ENCODE results near the gene RBM5.

Gene RBM5

DNA sequence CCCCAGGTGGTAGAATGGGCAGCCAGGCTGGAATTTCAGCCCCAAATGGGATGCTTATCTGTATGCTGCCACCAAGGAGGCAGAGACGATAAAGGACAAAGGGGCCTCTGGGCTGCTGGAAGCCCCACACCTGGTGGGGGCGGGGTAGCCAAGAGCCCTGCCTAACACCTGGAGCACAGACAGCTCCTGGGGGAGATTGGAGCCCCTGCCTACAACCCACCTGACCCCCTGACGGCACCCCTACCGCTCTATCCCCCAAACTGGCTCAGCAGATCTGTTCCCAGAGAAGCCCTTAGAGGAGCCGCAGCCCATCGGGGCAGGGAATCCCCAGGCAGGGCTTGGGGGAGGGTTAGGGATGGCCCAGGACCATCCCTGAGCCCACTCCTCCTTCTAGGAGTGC lies 50.6 kb downstream of the RBM5 start:
- DNase-seq: no peak

DNA sequence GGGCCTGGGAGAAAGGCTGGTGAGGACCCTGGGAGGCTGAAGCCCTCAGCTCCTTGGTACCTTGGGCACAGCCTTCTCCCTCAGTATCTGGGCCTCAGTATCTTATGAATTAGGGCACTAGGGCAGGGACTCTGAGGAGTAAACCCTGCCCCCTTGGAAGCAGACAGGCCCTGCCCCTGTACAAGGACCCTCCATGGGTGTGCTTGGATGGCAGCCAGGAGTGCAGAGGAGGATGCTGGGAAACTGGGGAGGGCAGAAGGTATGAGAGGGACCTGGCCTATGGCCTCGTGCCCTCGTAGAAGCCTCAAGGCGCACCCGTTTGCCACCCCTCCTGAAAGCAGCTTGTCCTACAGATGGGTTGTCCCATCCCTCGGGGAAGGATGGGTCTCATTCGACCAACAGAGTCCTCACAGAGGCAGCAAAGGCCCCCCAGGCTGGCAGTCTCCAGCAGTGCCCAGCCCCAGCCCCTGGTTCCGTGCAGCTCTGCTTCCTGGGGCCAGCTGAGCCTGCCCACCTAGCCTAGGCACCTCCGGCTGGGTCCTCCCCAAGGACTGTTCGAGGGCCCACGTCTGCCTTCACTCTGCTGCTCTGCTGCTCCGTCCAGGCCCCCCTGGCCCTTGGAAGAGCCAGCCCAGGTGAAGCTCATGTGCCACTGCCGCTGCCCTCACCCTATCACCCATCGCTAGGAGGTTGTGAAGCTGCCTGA lies 51.2 kb downstream of the RBM5 start:
- DNase-seq: peak; percentile 54

DNA sequence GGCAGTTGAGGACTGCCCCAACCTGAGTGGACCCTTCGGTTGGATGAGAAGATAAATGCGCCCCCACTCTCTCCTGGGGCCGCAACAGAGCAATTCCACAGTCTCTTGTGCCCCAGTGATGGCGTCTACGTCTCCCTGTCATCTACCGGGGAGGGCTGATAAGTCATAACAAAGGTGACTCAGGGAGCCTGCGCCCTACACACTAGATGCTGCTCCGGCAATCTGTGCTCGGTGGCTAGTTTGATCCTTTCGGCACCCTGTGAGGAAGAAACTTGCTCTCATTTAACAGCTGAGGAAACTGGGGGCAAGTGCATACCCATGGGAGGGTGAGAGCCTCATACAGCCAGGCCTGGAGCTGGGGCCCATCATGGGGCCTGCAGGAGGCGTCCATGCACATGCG lies 52.3 kb downstream of the RBM5 start:
- no peak for DNase-seq

DNA sequence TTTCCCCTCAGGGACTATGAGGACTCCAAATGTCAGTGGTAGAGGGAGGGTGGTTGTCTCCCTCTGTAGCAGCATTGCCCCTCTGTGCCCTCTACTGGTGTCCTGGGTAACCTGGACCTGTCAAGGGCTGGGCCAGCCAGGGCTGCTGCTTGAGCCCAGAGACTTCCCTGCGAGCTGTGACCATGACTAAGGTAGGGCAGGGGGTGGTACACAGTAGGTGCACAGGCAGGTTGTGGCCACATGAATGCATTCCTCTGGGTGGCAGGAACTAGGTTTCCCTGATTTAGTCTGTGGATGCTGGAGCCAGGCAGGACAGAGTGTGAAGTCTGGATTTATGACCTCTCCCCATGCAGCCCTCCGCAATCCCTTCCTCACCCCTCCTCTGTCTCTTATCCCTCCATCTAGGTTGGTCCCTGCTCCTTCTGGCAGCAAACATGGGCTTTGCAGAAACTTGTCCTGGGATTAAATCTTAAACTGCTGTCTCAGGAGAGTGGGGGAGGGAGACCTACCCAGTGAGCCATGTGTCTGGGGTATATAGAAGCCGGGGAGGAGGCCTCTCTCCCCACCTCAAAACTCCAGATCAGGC lies 57.7 kb downstream of the RBM5 start:
- DNase-seq: no peak

DNA sequence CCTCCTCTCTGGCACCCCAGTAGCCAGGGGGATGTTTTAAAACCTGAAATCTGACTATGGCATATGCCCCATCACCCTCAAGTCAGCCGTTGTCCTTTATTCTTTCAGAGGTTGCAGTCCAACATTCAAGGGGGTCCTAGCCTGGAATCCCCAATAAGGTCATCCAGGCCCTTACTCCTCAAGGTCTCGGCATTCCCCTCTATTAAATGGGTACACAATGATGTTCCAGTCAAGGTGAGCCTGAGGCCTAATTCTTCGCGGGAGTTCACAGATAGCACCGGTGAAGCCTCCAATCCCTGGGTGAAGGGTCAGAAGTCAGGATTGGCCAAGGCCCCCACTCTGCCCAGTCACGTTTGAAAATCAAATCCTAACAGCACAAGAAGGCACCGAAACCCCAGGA lies 58.3 kb downstream of the RBM5 start:
- no peak for DNase-seq

DNA sequence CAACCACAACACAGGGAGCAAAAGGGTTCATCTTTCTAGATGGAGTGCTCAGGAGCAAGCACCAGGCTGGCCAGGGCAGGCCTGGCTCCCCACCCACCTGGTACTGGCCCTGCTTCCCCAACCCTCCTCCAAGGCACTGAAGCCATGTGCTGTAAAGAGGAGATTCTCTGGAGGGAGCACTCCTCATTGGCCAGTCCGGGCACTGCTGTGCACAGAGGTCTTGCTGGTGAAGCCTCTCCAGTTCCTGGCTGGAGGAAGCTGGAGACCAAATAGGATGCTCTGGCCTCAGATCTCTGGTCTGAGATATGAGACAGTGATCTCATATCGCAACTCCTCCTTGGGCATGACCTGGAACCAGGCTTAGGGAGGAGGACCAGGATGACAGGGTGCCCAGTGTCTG lies 58.7 kb downstream of the RBM5 start:
- DNase-seq: no peak

DNA sequence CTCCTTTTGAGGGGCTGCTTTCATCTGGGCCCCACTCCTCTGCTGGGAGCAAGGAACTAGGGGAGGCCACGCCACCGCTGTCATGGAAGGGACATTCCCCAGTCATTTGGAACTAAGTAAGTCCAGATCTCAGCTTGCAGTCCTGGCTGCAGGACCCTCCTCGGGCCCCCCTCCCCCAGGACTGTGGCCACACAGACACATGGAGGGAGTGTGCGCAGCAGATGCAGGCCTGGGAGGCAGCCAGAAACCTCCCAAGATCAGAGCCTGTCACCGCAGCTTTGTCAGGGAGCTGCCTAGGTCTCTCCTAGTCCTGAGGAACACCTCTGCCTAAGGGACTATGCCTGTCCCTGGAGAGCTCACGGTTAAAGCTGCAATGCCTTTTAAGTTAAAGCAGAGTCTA lies 59.1 kb downstream of the RBM5 start:
- DNase-seq: no peak

DNA sequence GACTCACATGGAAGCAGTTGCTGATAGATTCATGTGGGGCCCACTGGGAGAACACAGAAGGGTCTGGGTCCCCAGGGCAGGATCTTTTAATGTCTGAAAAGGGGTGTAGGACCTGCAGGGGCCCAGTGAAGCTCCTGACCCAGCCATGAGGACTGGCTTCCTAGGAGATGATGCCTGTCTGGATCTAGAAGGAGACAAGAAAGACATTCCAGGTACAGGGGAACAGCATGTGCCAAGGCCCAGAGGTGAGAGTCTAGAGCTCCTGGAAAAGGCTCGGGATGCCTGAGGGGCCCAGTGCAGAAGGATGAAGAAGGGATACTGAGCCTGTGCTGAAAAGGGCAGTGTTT lies 61.7 kb downstream of the RBM5 start:
- DNase-seq: no peak

DNA sequence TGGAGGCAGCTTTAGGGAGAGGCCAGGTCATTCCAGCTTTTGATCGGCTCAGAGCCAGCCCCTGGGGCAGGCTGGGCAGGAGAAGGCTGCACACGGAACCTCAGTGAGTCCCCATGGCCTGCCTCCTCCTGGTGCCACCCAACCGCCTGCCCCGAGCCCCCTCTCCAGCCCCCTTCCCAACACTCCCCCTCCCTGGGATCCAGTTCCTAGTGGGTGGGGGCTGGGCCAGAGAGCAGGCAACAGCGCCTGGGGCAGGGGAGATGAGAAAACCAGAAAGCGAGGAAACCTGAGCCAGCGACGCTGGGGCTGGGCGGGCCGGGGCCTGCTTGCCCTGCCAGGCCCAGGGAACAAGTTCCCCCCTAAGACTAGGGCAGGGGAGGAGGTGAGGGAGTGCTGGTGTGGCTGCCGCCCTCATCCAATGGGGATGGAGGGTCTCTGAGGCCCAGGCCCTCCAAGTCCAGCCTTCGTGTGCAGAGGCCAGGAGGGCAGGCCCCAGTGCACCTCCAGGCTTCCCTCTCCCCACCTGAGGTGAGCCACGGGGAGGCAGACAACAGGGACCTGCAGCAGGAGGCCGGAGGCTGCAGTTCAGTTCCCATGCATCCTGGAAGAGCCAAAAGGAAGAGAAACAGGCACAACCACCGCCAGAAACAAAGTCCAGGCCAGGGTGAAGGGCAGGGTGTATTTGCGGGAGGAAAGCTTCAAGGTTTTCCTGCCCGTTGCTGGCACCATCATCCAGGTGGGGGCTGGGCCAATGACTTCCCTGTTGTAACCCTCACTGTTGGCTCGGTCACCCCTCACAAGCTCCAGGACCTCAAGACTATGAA lies 62.4 kb downstream of the RBM5 start:
- no peak for DNase-seq

DNA sequence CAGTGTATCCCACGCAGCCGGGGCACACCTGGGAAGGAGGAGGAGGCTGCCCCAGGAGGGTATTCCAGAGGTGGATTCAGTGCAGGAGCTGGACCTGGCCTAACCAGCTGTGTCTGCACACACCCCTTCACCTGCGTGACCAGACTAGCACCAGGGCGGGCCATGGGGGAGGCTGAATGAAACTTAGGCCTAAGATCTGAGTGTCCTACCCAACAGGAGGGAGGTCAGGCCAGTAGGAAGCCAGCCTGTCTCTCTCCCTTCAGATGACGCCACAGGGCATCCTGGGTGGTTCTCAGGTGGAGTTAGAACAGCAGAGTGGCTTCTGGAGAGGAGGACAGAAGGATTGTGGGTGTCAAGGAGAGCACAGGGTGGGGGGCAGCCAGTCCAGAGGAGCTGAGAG lies 63.0 kb downstream of the RBM5 start:
- DNase-seq: no peak

DNA sequence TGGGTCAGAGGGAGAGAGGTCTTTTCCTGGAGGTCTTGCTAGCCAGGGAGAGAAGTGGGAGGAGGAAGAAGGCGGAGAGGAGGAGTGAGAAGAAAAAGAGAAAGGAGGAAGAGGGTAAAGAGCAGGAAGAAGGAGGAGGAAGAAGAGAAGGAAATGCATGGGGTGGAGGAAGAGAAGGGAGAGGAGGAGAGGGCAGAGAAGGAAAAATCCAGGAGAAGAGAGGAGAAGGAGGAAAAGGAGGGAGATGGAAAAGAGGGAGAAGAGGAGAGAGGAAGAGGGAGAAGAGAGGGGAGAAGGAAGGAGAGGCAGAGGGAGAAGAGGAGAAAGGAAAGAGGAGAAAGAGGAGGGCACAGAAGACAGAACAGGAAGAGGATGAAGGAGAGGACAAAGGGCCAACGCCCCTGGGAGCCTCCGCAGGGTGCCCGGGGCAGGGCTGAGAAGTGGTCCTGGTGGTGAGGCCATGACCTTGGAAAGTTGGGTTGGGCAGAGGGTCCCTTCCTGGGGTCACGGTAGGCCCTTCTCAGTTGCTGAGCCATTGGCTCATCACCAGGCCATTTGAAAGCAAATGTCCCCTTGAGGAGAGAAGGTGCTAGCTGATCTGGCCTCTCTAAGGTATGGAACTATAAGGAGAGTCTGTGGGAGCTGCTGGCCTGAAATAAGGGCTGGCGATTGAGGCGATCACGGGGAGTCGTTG lies 65.2 kb downstream of the RBM5 start:
- no peak for DNase-seq

DNA sequence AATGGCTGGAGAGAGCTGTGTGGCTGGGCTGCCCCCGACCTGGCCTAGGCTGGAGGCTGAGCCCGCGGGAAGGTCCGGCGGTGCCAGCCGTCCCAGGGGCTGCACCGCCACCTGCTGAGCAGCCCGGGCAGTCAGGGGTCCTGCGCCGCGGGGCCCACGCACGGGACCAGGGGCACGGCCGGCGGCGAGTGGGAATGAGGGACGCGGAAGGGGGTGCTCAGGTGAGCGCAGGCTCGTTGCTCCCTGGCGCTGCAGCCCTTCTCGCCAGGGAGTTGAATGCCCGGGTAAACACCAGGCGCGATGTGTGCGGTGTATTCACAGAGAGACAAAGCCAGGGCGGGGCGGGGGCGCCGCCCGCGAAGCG lies 65.7 kb downstream of the RBM5 start:
- DNase-seq: no peak

DNA sequence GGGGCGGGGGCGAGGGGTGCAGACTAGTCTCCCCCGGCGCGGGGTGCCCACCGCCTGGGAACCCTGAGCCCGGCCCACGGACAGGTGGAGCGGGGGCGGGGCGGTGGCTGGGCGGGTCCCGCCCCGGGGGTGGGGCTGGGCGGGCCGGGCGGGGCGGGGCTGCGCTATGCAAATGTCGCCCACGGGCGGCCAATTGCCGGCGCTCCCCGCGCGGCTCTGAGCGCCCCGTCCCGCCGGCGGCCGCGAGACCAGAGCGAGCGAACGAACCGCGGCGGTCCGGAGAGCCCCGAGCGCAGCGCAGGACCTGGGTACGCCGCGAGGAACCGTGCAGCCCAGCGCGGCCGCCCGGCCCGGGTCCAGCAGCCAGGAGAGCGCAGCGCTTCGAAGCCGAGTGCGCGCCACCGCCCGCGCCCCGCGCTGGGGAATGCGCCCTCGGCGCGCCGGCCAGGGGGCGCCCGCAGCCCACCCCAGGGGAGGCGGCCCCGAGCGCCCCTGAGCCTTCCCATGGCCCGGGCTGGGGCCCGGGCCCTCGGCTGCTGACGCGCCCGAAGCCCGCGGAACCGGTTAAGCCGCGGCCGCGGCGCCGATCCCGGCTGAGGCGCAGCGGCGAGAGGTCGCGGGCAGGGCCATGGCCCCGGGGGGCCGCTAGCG lies 66.2 kb downstream of the RBM5 start, which contains the start of gene SEMA3F:
Gene SEMA3F (plus strand): TSS at position 485 of the 651 bp plus-strand sequence. CDS start 4,299 bp downstream, outside the sequence.
- no peak for DNase-seq

DNA sequence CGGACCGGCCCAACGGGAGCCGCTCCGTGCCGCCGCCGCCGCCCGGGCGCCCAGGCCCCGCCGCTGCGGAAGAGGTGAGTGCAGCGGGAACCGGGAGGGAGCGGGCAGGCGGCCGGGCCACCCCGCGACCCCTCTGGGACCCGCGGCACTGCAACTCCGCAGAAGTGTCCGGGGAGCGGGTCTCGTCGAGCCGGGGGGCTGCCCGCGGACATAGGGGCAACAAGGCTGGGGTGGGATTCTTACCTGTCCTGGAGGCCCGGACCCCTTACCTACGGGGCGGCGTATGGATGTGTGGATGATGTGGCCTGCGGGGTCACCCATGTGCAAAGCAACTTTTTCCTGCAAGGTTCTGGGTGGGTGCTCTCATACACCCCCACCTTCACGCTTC lies 66.8 kb downstream of the RBM5 start:
- no peak for DNase-seq

DNA sequence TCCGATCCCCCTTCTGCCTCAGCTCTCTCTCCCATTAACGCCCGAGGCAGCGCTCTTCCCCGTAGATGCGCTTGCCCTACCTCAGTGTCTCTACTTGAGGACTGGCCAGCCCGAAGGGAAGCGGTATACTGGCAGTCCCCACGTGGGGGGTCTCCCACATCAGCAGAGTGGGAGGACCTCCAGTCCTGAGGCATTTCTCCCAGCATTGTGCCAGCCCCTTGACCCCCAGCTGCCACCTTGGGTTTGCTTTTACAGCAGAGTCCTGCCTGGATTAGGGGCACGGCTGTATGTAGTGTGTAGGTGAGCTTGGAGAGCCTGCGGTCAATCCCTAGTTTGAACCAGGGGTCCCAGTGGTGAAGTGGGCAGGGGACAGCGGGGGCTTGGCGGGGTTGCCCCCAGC lies 67.2 kb downstream of the RBM5 start:
- DNase-seq: no peak

DNA sequence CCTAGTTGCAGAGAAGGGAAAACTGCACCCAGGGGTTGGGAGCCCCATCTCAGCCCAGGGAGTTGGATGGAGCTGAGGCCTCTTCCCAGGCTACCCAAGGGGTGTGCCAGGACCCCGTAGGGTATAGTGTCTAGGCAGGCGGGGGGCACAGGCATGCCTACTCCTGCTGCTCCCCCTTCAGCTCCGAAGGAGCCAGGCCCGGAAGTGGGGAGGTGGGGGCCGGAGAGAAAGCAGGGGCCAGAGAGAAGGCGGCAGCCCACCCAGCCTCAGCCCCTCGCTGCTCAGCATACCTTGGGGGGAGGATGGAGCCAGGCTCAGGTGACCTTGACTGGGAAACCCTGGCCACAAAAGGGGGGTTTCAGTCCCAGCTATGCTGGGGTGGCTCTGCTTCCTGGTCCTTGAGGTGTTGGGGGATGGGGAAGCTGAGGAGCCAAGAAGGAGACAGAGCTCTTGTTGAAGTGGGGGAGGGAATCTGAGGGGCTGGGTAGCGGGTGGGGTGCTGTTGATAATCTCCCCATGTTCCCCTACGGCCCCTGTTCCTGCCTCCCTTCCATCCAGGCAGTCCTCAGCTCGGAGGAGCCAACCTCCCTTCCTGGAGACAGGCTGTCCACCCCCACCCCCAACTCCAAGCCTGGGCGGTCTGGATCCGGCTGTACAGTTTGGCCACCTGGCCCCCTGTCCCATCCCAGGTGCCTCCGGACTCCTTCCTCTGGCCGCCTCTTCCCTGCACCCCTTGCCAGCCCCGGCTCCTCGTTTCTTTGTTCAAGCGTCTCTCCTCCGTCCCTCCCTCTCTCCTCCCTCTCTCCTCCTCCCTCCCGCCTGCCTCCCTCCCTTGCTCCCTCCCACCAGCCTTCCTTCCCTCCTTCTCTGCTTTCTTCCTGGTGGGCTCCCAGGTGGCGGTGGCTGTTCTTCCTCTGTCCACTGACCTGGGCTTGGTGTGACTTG lies 68.1 kb downstream of the RBM5 start:
- DNase-seq: no peak

DNA sequence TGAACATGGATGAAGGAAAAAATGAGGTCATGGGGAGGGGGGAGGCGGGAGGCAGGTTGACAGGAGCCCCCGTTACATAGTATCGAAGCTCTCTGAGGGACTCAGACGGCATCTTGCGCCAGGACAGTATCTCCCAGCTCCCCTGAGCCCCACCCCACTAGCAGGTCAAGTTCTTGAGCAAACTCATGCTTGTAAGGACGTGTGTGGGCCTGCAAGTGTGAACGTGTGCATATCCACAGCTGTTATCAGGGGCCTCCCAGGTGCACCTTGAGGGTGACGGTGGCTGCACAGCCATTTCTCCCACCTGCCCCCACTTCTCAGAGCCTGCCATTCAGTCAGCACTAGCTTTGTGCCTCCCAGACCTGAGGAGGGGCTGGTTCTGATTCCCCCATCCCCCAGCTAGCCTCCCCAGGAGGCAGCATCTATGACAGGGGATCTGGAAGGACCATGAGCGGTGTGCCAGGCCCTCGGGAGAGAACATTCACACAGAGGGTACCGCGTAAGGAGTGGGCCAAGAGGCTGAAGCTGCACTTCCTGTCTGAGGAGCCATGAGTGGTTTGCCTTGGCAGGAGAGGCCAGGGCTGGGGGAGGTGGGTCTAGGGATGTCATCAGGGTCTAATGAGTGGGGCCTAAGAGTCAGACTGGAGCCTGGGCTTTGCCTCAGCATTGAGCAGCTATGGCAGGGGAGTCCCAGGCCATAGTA lies 69.3 kb downstream of the RBM5 start:
- peak; percentile 75 for DNase-seq

DNA sequence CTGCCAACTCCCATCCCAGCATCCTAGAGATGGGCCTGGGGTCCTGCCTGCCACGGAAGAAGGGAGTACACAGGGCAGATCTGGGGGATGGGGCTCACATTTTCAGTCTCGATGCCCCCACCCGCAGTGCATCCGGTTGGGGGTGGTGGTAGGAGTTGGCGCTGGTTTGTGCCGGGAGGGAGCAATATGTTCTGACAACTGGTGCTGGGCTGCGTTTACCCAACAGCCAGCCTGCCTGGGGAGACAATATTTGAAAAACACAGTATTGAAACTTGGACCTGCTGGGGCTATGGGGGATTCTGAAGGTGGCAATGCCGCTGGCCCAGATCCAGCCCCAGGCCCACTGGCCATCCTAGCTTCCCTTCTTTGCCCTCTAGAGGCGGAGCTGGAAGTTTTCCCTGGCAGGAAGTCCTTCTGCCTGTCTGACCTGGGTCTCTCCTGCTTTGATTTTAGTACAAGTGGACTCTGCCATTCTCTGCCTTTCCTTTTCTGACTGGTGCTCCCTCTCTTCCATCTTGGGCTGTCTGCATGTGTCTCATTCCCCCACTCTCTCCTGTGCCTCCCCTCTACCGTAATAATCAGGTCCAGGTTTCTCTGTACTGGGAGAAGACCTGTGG lies 69.9 kb downstream of the RBM5 start:
- no peak for DNase-seq

DNA sequence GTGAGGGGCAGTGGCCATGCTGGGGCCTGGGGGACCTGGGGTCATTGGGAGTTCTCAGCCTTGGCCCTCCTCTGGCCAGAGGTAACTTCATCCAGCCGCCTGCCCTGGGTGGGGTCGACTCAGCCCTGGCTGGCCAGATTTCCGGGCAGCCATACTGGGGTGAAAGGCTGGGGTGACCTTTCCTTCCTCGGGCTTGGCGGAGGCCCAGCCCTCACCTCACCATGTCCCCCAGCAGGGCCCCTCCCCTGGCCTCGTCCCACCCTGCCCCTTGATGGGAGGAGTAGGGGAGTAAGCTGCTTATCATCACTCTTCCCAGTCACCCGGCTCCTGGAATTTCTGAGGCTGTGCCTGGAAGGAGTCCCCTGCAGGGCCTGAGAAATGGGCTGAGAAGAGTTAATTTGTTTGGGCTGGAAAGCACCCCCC lies 71.9 kb downstream of the RBM5 start:
- no peak for DNase-seq

DNA sequence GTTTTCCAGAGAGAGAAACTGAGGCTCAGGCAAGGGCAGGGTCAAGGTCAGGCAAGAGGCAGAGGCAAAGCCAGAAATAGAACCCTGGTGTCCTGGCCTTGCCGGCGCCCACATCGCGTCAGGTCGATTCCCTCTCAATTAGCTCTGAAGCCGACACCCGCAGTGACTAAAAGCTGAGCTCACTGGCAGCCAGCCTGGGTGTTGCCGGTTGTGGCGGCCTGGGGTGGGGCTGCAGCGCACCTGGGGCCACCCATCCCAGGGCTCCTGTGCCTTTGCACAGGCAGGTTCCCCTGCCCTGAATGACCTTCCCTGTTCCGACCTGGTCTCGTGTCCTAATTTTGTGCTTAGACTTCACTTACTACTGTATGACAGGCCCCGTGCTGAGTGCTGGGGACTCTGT lies 72.6 kb downstream of the RBM5 start:
- no peak for DNase-seq

All from DMS79 (cell line).